GM23338 (cell line): Measurements from ENCODE around the gene CMIP.

ENCODE experiments used
- CREB1 ChIP-seq: fragments of 250-450 bp; sonication (Bioruptor Pico); IDR thresholded peaks from 2 replicates; pipeline ENCODE4 v1.5.0; 2020; ENCODE audit warnings: low read depth, mild to moderate bottlenecking, moderate library complexity
- CTCF ChIP-seq, 2 experiments: fragments of 200-600 bp in 1 of 2; sonication (generic) in 1 of 2; conservative IDR thresholded peaks; 2 replicates each; pipeline versions ENCODE4 v1.5.1 to v1.6.1; 2016 to 2017; ENCODE audit warnings: antibody characterized with exemption in 2 of 2, low read depth in 2 of 2, mild to moderate bottlenecking in 2 of 2, moderate library complexity in 1 of 2
- ETS1 ChIP-seq: IDR thresholded peaks from 2 replicates; pipeline ENCODE4 v1.6.1; 2016; ENCODE audit warnings: antibody characterized with exemption
- EZH2 ChIP-seq: fragments of 200-600 bp; sonication (generic); IDR thresholded peaks from one replicate; pipeline ENCODE4 v1.8.0; 2017; ENCODE audit warnings: antibody characterized with exemption, mild to moderate bottlenecking, low read depth; ENCODE audit not compliant: unreplicated experiment
- EZH2phosphoT487 ChIP-seq: fragments of 200-600 bp; sonication (generic); IDR thresholded peaks from one replicate; pipeline ENCODE4 v1.8.1; 2018; ENCODE audit warnings: antibody characterized with exemption; ENCODE audit not compliant: unreplicated experiment
- JUNB ChIP-seq: IDR thresholded peaks from one replicate; pipeline ENCODE4 v1.6.1; 2016; ENCODE audit warnings: antibody characterized with exemption; ENCODE audit not compliant: unreplicated experiment
- NANOG ChIP-seq: IDR thresholded peaks from 2 replicates; pipeline ENCODE4 v1.6.1; 2016; ENCODE audit warnings: antibody characterized with exemption, borderline replicate concordance
- POLR2AphosphoS5 ChIP-seq: IDR thresholded peaks from 2 replicates; pipeline ENCODE4 v1.6.1; 2016; ENCODE audit warnings: antibody characterized with exemption, low read depth
- REST ChIP-seq: IDR thresholded peaks from one replicate; pipeline ENCODE4 v1.6.1; 2018; ENCODE audit warnings: antibody characterized with exemption; ENCODE audit not compliant: unreplicated experiment
- STAT1 ChIP-seq: IDR thresholded peaks from one replicate; pipeline ENCODE4 v1.6.1; 2016; ENCODE audit warnings: antibody characterized with exemption; ENCODE audit not compliant: unreplicated experiment
- ZNF331 ChIP-seq: fragments of 250-450 bp; sonication (Bioruptor Pico); IDR thresholded peaks from 2 replicates; pipeline ENCODE4 v1.5.0; 2020; ENCODE audit warnings: low read depth, mild to moderate bottlenecking, moderate library complexity
- ZNF462 ChIP-seq: fragments of 250-450 bp; sonication (Bioruptor Pico); IDR thresholded peaks from 2 replicates; pipeline ENCODE4 v1.5.0; 2020; ENCODE audit warnings: mild to moderate bottlenecking, moderate library complexity

- TF ChIP-seq POLR2AphosphoS5 (no peak), ETS1 (no peak), CTCF (conservative IDR thresholded peaks at IDR 0.05; ENCODE audit: low read depth in 2 of 2) (no peak), EZH2phosphoT487 (no peak), EZH2 (no peak), NANOG (no peak), REST (no peak), JUNB (no peak), CREB1 (CRISPR knock-in tag) (no peak), ZNF462 (no peak), STAT1 (no peak), ZNF331 (CRISPR knock-in tag) (no peak)
Measured at GRCh38 chr16:81586977-81587625, 142.5 kb downstream of the CMIP start.
